ENCODE results near the gene TMSB4X.

DNA sequence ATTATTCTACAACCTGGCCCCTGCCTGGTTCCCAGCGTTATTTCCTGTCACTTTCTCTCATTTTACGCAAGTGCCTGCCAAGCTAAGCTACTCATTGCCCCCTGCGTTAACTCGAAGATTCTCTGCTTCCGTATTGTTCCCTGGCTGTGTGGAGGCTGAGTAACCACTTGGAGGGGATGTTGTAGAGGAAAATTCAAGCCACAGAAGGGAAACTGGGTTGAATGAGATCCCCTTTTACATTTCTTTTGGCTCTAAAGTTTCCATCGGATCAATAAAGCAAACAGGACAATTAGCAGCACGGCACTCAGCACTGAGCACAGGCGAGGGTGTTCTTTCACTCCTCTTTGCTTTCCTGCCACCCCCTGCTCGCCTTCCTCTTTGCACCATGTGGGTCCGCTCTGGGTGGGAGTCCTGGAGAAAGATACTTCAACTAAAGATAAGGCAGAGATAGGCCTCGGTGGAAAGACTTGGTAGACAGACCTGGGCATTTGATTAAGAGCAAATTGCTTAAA, 4.2 kb upstream of the TMSB4X start:
- no peak for TF ChIP-seq POLR2AphosphoS5 (IDR thresholded peaks at IDR 0.05; ENCODE audit: insufficient read depth, low read depth, low read length)
- no peak for TF ChIP-seq EZH2 (IDR thresholded peaks at IDR 0.05; ENCODE audit: borderline replicate concordance, low read depth, low read length, severe bottlenecking)
- TF ChIP-seq, protein P1, sequence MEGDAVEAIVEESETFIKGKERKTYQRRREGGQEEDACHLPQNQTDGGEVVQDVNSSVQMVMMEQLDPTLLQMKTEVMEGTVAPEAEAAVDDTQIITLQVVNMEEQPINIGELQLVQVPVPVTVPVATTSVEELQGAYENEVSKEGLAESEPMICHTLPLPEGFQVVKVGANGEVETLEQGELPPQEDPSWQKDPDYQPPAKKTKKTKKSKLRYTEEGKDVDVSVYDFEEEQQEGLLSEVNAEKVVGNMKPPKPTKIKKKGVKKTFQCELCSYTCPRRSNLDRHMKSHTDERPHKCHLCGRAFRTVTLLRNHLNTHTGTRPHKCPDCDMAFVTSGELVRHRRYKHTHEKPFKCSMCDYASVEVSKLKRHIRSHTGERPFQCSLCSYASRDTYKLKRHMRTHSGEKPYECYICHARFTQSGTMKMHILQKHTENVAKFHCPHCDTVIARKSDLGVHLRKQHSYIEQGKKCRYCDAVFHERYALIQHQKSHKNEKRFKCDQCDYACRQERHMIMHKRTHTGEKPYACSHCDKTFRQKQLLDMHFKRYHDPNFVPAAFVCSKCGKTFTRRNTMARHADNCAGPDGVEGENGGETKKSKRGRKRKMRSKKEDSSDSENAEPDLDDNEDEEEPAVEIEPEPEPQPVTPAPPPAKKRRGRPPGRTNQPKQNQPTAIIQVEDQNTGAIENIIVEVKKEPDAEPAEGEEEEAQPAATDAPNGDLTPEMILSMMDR (IDR thresholded peaks at IDR 0.05; ENCODE audit: extremely low read depth in 1 of 2, insufficient read depth in 1 of 2, low read depth in 1 of 2, low read length in 2 of 2), result peak; percentile 36 to 44
- TF ChIP-seq, protein P2, sequence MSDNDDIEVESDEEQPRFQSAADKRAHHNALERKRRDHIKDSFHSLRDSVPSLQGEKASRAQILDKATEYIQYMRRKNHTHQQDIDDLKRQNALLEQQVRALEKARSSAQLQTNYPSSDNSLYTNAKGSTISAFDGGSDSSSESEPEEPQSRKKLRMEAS (IDR thresholded peaks at IDR 0.05; ENCODE audit: insufficient read depth, insufficient read length), result no peak
- TF ChIP-seq POLR2A (IDR thresholded peaks at IDR 0.05; ENCODE audit: low read depth, low read length), result no peak
- no peak for TF ChIP-seq MYC (IDR thresholded peaks at IDR 0.05; ENCODE audit: low read depth, low read length)
- TF ChIP-seq FOS (IDR thresholded peaks at IDR 0.05; ENCODE audit: borderline replicate concordance, insufficient read depth, low read length), result no peak
- TF ChIP-seq JUN (IDR thresholded peaks at IDR 0.05; ENCODE audit: borderline replicate concordance, insufficient read depth, insufficient read length, low read depth), result no peak
- TF ChIP-seq GATA2 (IDR thresholded peaks at IDR 0.05; ENCODE audit: insufficient read depth, insufficient read length, low read depth, low read length), result peak; percentile 26

Measured in endothelial cell of umbilical vein (primary cell).